AG08396 (cell line): ENCODE data around the gene ARAP2.
A peak's percentile ranks its signal among the peaks of the same experiment; 100 is the strongest.

Source experiments
- DNase-seq: peaks from one replicate; pipeline ENCODE4 v3.0.0; 2012; ENCODE audit warnings: low spot score, mixed read lengths

Gene ARAP2

GRCh38 chr4:36244257-36245082, at the start of gene ARAP2:
TSS of gene ARAP2 (minus strand) at chr4:36244514. CDS start at chr4:36229486, 15,028 bp downstream.
- DNase-seq, result peak; percentile 8

- DNase-seq, result no peak
These were observed 48.4 kb upstream of the ARAP2 start for GRCh38 chr4:36292556-36293188.

- DNase-seq, result no peak
These were observed 46.3 kb upstream of the ARAP2 start for GRCh38 chr4:36290641-36291040.

- no peak for DNase-seq
These were observed 44.6 kb upstream of the ARAP2 start for GRCh38 chr4:36288731-36289426.

GRCh38 chr4:36286481-36286871, 42.2 kb upstream of the ARAP2 start:
- no peak for DNase-seq

GRCh38 chr4:36285784-36286480, 41.6 kb upstream of the ARAP2 start:
- no peak for DNase-seq

GRCh38 chr4:36283912-36284465, 39.7 kb upstream of the ARAP2 start:
- DNase-seq, result no peak

GRCh38 chr4:36282503-36283030, 38.3 kb upstream of the ARAP2 start:
- DNase-seq, result no peak

GRCh38 chr4:36281384-36282106, 37.2 kb upstream of the ARAP2 start, which contains the start of gene DTHD1:
TSS of gene DTHD1 (plus strand) at chr4:36281616. CDS start at chr4:36281759, 143 bp downstream.
- DNase-seq, result no peak

GRCh38 chr4:36280555-36280954, 36.2 kb upstream of the ARAP2 start:
- DNase-seq, result no peak

GRCh38 chr4:36278789-36279188, 34.5 kb upstream of the ARAP2 start:
- no peak for DNase-seq

- no peak for DNase-seq
These were observed 33.2 kb upstream of the ARAP2 start for GRCh38 chr4:36277533-36277932.

GRCh38 chr4:36274158-36274557, 29.8 kb upstream of the ARAP2 start:
- no peak for DNase-seq

GRCh38 chr4:36273276-36273675, 29.0 kb upstream of the ARAP2 start:
- no peak for DNase-seq

- DNase-seq, result no peak
These were observed 25.3 kb upstream of the ARAP2 start for GRCh38 chr4:36269533-36270173.

GRCh38 chr4:36269101-36269500, 24.8 kb upstream of the ARAP2 start:
- DNase-seq, result no peak

- DNase-seq, result no peak
These were observed 23.4 kb upstream of the ARAP2 start for GRCh38 chr4:36267486-36268268.

GRCh38 chr4:36264207-36264826, 20.0 kb upstream of the ARAP2 start:
- no peak for DNase-seq

GRCh38 chr4:36260731-36261130, 16.4 kb upstream of the ARAP2 start:
- no peak for DNase-seq
